RCC 7860 (cell line): ENCODE data around the gene CKS1B.

Experiments used
- DNase-seq: peaks from one replicate; pipeline ENCODE4 v3.0.0-alpha.2; 2015; ENCODE audit warnings: low spot score
- FAIRE-seq: peaks from 2 replicates; lab custom pipeline; 2012; peaks lifted over from hg19 to GRCh38; lab: Jason Lieb, UNC

The CKS1B gene

GRCh38 chr1:154945160-154945961, 29.1 kb upstream of the CKS1B start:
- FAIRE-seq, result no peak
- no peak for DNase-seq

- no peak for DNase-seq
- FAIRE-seq, result no peak
Observed at GRCh38 chr1:154945962-154946850, 28.3 kb upstream of the CKS1B start.

- no peak for FAIRE-seq
- no peak for DNase-seq
Observed at GRCh38 chr1:154948079-154948478, 26.4 kb upstream of the CKS1B start.

- DNase-seq (no peak), FAIRE-seq (no peak)
Observed at GRCh38 chr1:154951901-154952657, 22.4 kb upstream of the CKS1B start.

- DNase-seq (no peak), FAIRE-seq (no peak)
Observed at GRCh38 chr1:154952664-154953063, 21.8 kb upstream of the CKS1B start.

- DNase-seq, result no peak
- FAIRE-seq, result no peak
Observed at GRCh38 chr1:154953611-154954038, 20.9 kb upstream of the CKS1B start.

- FAIRE-seq (no peak), DNase-seq (no peak)
Observed at GRCh38 chr1:154954541-154954940, 19.9 kb upstream of the CKS1B start.

- DNase-seq (peak; percentile 56), FAIRE-seq (no peak)
Observed at GRCh38 chr1:154955039-154955717, 19.3 kb upstream of the CKS1B start.

GRCh38 chr1:154955718-154956543, 18.6 kb upstream of the CKS1B start, which contains the start of gene PBXIP1:
PBXIP1 (minus strand) TSS chr1:154956099; CDS start chr1:154953721, 2,378 bp downstream.
- DNase-seq (peak; percentile 75), FAIRE-seq (peak; percentile 74)

- no peak for DNase-seq
- no peak for FAIRE-seq
Observed at GRCh38 chr1:154956544-154956941, 17.9 kb upstream of the CKS1B start.

- no peak for DNase-seq
- FAIRE-seq, result no peak
Observed at GRCh38 chr1:154957091-154957657, 17.3 kb upstream of the CKS1B start.

GRCh38 chr1:154958036-154958435, 16.4 kb upstream of the CKS1B start:
- FAIRE-seq, result no peak

GRCh38 chr1:154958681-154959425, 15.6 kb upstream of the CKS1B start:
- DNase-seq (no peak), FAIRE-seq (no peak)

More at GRCh38 chr1:154958036-154958435, 16.4 kb upstream of the CKS1B start:
- no peak for DNase-seq

- FAIRE-seq, result no peak
- DNase-seq, result no peak
Observed at GRCh38 chr1:154959426-154959780, 15.1 kb upstream of the CKS1B start.

GRCh38 chr1:154960446-154961136, 13.9 kb upstream of the CKS1B start:
- DNase-seq, result no peak

GRCh38 chr1:154961207-154962155, 13.0 kb upstream of the CKS1B start, which contains the start of gene PYGO2:
PYGO2 (minus strand) TSS chr1:154961782; CDS start chr1:154961576, 206 bp downstream.
- FAIRE-seq (no peak), DNase-seq (peak; percentile 59)

More at GRCh38 chr1:154960446-154961136, 13.9 kb upstream of the CKS1B start:
- FAIRE-seq, result no peak
